HK-2 (cell line): ENCODE data around the gene FEZF1.

Experiments used
- DNase-seq: peaks from one replicate; pipeline ENCODE4 v3.0.0-alpha.2; 2018; ENCODE audit not compliant: unreplicated experiment

Gene FEZF1

GRCh38 chr7:122304319-122304975, at the start of gene FEZF1:
Gene FEZF1 (minus strand): TSS chr7:122304750. CDS start chr7:122304437, 313 bp downstream.
- no peak for DNase-seq

- no peak for DNase-seq
These were observed 47.9 kb upstream of the FEZF1 start for GRCh38 chr7:122352454-122352853.

- DNase-seq: no peak
These were observed 46.2 kb upstream of the FEZF1 start for GRCh38 chr7:122350701-122351100.

- no peak for DNase-seq
These were observed 39.7 kb upstream of the FEZF1 start for GRCh38 chr7:122344303-122344620.

- no peak for DNase-seq
These were observed 39.2 kb upstream of the FEZF1 start for GRCh38 chr7:122343601-122344302.

GRCh38 chr7:122340427-122340826, 35.9 kb upstream of the FEZF1 start:
- no peak for DNase-seq

- DNase-seq: no peak
These were observed 34.8 kb upstream of the FEZF1 start for GRCh38 chr7:122339145-122339904.

GRCh38 chr7:122337011-122337410, 32.5 kb upstream of the FEZF1 start:
- DNase-seq: no peak

GRCh38 chr7:122329145-122329802, 24.7 kb upstream of the FEZF1 start:
- DNase-seq: no peak

GRCh38 chr7:122327969-122328368, 23.4 kb upstream of the FEZF1 start:
- DNase-seq: no peak

GRCh38 chr7:122316467-122317388, 12.2 kb upstream of the FEZF1 start:
- DNase-seq: no peak

- no peak for DNase-seq
These were observed 11.2 kb upstream of the FEZF1 start for GRCh38 chr7:122315507-122316466.

- DNase-seq: no peak
These were observed 9.7 kb upstream of the FEZF1 start for GRCh38 chr7:122314284-122314683.

GRCh38 chr7:122312789-122313188, 8.2 kb upstream of the FEZF1 start:
- DNase-seq: no peak

- no peak for DNase-seq
These were observed 7.3 kb upstream of the FEZF1 start for GRCh38 chr7:122311734-122312450.

- no peak for DNase-seq
These were observed 6.6 kb upstream of the FEZF1 start for GRCh38 chr7:122311050-122311700.

GRCh38 chr7:122310119-122311021, 5.8 kb upstream of the FEZF1 start:
- no peak for DNase-seq

GRCh38 chr7:122309421-122309820, 4.9 kb upstream of the FEZF1 start:
- DNase-seq: no peak
